GM19452 (cell line): ENCODE measurements around the gene ADAMTS2.

Experiments used
- ATAC-seq: cut with Tn5 transposase; IDR thresholded peaks from one replicate; pipeline ENCODE4 v1.9.1; 2021; ENCODE audit not compliant: unreplicated experiment

Gene ADAMTS2

DNA sequence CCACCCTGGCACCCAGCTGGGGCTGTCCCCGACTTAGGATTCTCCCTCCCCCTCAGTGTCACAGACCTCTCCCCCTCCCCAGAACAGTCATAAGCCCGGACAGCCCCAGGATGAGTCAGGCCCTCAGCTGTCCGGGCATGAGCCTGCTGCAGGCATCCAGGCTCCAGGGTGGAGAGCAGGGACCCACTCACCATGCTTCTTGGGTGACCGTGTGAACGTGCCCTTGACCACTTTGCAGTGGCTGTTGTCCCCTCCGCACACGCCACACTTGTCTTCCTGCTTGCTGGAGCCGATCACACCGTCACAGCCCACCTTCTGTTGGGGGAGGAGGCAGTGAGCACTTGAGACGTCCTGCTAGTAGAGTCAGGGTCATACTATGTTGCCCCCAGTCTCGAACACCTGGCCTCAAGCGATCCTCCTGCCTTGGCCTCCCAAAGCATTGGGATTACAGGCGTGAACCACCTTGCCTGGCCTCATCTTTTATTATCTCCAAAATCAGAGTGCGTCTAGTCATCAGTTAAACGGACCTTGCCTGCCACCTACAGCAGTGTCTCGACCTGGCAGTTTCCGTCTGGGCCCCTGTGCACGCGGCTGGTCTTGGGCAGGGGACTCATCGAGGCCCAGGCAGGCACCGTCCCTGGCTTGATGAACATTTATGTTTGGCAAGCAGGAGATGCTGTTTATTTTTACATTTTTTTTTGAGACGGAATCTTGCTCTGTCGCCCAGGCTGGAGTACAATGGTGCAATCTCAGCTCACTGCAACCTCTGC is 212.5 kb downstream of the ADAMTS2 start:
- no peak for ATAC-seq

DNA sequence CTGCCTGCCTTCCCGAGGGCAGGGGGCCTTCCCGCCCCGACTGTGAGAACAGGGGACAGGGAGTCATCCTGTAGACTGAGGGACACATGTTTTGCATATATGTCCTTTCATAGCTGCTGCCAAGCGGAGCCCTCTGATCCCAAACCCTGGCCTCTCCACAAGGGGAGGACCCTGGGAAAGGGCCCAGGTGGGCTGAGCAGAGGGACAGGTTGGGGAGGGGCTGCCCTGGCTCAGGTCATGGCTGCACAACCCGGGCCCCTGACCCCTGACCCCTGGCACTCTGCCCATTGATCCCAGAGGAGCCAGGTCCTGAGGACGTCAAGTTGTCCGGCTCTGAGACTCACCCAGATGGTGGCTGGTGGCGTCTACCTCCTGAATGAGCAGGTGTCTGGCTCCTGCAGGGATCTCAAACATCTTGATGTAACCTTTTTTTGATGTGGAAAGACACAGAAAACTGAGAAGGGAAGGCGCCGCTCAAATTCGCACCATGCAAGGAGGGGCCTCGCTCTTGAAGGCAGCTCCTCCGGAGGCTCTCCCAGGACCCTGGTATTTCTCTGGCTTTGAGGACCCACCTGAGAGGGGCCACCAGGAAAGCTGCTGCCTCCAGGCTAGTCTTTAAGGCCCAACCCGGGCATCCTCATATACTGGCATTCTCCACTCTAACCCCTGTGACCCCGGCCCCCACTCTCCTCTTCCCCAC is 213.2 kb downstream of the ADAMTS2 start:
- no peak for ATAC-seq

DNA sequence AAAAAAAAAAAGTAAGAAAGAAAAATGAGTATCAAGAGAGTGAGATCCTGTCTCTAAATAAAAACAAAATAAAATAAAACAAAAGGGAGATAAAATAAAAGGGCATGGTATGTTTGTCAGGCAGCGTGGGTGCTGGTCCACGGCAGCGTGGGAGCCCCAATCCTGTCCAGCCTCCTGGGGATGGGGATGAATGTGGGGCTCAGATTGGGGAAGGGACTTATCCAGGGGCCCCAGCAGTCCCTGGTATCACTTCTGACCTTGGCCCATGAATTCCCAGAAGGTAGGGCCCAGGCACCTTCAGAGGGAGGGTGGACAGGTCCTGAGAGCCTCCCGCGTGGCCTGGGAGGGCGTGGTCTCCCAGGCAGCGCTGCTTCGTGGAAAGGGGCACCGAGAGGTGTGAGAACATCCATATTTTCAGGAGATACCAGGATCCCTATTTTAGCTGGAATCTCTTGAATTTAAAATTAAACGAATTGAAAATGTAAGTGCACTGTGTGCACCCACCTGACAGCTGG is 213.9 kb downstream of the ADAMTS2 start:
- ATAC-seq, result no peak

DNA sequence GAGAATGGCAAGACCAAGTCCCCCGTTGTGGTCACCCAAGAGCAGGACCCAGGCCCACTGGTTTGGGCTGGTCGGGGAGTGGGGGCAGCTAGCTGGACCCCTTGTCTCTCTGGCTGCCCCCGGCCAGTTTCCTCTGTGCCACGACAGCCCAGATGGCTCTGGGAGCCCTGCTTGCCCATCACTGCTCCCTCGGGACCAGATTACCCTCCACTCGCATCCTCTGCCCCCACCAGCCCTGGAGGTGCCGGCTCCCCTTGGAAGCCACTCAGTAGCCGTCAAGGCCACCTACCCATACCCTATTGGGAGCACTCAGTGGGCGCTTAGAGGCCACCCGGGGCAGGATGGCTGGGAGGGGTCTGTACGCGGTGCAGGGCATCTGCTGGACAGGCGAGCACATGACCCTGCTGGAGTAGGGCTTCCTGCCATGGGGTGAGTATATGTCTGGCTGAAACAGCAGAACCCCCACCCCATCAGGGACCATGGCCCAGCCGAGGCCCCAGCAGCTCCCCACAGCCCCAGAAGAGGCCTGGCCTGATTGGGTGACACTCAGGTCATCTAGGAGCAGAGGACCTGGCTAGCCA is 215.1 kb downstream of the ADAMTS2 start:
- ATAC-seq, result no peak

DNA sequence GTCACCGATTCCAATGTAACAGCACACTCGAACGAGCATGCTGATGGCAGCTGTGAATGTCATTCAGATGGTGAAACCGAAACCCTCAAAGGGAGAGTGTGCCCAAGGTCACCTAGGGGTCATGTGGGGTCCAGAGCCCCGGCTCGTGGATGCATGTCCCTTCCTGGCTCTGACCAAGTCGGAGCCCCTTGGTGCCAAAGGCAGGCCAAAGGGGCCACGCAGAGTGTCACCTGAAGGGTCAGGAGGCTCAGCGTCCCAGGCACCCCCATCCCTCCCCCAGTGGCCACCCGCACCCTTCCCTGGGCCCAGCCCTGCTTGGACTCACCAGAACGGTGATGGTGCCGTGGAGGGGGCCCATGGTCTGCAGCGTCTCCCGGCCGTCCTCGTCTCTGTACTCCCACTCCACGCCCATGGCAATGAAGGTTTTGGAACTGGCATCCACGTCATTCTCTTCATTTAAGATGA is 215.6 kb downstream of the ADAMTS2 start:
- no peak for ATAC-seq

DNA sequence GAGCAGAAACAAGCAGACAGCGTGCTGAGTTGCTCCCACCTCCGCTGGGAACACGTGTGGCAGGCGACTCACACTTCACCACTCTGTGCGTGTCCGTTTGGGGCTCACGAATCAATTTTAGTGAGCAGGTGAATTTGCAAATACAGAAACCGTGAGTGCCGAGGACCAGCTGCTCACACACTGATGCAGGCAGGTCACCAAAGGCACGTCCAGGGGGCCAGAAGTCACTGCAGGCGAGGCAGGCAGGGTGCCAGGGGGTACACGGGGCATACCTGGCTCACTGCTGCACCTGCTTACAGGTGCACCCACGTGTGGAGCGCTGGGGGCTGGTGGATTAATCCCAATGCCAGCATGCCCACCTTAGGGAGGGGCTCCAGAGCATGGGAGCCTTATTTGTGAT is 216.3 kb downstream of the ADAMTS2 start:
- no peak for ATAC-seq

DNA sequence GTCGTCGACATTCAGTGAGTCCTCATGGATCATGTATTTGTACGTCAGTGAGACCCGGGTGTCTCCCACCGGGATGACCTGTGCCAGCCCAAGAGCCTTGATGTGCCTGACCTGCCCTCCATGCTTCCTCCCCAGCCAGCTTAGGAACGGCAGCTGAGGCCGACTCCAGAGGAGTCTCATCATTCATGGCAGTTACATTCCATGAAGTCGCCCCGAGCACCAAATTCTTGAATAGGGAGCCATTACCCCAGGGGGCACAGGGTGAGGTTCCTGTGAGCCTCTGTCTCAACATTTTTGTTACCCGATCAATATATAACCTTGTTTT is 217.3 kb downstream of the ADAMTS2 start:
- no peak for ATAC-seq

DNA sequence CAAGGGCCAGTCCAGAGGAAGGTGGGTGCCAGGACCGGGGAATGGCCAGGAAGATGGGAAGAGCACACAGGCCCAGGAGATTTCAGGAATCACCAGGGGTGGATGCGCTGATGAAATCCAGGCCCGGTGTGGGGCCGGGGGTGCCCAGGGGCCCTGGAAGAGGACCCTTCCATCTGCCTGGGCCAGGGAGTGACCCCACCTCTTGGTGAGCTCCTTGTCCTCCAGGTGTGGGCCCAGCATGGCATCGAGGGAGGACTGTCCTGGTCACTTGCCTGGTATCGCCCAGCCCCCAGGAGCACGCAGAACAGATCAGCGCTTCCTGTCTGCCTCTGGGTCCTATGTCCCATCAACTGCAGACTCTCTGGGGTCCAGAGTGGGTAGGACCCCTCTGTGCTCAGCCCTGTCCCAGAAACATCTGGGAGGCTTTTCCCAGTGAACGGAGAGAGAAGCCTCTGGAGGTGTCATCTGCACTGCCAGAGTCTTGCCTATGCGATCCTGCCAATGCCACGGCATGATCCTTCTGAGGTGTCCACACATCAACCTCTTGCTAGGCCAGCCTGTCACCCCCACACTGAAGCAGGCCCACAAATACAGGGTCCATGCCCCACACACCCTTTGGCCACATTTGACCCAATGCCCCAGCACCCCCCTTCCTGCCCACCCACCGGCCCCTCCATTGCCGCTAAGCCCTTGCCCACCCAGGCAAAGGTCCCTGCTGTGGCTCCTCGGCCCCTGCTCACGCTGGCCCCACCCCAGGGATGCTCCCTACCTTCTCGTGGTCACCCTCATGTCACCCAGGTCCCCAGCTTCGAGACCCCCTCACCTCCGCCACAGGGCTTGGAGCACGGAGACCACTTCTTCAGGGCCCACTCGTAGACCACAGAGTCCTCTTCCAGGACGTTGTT is 217.9 kb downstream of the ADAMTS2 start:
- no peak for ATAC-seq

DNA sequence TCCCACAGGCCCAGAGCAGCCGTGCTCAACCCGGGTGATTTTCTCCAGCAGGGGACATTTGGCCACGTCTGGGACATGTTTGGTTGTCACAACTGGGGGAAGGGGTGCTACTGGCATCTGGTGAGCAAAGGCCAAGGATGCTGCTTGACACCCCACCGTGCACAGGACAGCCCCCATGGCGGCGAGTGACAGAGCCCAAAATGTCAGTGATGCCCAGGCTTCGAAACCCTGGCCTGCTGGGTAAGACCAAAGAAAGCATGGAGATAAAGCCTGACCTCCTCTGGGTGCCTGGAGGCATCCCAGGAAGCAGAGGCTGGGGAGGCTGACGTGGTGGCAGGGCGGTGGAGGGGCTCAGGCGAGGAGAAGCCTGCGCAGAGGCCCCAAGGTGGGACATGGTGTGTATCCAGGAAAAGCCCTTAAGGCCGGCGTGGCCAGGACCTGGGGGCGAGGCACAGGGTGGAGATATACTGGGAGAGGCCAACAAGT is 218.7 kb downstream of the ADAMTS2 start:
- ATAC-seq, result no peak

DNA sequence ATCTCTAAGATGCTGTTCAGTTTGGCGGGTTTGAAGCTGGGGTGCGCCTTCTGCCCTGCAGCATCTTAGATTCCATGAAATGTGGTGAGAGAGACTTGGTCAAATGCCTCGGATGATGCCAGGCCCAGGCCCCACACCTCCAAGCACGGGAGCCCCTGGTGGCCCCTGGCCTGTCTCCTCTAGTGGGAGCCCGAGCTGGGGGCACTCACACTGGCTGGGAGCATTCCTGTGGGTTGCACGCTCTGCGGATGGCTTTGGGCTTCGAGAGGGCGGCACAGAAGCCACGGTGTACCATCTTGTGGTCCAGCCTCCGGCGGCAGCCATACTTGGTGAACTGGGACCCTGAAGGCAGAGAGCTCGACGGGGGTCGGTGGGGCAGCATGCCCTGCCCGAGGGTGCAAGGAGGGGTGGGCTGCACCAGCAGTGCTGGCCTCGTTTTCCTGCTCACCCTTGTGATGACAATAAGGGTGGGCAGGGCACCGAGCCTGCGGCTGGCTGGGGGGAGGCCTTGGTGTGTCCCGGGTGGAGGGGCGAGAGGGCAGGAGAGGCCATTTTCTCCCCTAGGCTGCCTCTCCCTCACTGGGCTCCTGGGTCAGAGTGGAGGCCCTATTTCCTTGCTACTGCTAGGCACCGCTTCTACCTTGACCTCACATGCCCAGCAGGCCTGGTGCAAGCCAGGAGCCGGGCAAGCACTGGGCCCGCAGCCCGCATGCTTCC is 219.3 kb downstream of the ADAMTS2 start:
- ATAC-seq, result no peak

DNA sequence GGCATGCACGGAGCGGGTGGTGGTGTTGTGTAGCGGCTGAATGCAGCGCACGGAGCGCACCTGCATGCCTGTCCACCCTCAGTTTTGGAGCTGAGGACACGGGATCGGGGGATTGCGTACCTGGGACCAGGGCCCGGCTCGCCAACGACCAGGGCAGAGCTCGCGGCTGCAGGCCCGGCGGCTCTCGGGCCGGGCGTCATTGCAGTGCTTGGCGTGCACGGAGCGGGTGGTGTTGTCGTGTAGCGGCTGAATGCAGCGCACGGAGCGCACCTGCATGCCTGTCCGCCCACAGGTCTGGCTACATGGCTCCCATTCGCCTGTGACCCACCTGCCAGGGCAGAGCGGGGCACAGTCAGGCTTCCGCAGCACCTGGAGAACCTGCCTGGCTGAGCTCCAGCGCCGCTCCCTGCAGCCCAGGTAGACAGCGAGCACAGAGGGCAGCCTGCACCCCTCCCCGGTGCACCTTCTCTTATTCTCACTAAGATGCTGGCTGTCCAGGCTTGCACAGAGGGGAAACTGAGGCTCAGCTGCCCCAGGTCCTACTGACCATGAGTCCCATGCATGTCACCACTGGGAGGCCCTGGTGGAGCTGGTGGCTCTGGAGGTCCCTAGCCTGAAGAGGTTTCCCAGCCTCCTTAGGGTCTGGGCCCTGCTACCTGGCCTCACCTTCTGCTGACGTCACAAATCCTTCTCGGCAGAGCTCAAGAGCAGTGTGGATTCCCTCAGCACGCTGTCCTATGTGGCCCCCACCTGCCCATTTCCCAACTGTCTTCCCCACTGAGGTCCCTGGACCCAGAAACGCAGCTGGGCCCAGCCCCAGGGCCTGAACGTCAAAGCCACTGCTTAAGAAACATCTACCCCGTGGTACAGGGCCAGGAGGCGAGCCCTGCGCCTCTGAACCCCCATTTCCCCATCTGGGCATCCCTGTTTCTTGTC is 220.1 kb downstream of the ADAMTS2 start:
- no peak for ATAC-seq

DNA sequence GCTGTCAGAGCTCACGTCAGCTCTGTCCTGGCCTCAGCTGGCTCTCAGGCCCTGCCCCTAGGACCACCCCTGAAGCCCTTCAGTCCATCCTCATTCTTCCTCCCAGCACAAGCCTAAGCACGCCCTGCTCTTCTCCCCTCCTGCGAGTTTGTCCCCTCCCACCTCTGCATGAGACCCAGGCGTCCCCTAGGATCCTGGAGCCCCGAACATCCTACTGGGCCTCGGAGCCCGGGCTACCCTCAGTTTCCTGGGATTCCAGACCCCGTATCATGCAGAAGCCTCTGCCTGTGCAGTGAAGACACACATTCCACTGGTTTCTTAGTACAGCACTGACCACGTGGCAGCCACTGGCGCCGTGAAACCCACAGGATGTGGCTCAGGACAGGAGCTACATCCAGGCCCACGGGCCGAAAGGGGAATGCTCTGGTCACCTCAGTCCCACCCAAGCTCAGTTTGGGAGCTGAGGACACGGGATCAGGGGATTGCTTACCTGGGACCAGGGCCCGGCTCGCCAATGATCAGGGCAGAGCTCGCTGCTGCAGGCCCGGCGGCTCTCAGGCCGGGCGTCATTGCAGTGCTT is 220.9 kb downstream of the ADAMTS2 start:
- no peak for ATAC-seq

DNA sequence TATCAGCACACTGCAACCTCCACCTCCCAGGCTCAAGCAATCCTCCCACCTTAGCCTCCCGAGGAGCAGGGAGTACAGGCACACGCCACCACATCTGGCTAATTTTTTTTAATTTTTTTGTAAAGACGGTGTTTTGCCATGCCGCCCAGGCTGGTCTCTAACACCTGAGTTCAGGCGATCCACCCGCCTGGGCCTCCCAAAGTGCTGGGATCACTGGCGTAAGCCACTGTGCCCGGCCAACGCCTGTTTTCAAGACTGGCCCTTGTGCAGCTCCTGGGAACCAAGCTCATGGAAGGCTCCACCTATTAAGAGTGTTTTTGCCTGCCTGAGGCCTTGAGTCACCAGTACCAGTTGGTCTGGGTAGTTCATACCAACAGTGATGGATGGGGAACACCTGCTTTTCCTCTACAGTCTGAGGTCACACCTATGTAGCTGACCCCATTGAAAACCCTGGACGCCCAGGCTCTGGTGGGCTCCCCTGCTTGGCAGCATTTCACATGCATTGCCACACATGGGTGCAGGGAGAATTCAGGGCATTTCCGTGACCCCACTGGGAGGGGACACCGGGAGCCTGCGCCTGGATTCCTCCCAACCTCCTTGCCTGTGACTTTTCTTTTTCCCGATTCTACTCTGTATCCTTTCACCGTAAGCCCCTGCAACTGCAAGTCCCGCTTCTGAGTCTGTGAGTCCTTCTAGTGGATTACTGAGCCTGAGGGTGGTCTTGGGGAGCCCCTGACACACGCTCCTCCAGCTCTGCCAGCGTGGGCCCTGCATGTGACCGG is 221.6 kb downstream of the ADAMTS2 start:
- no peak for ATAC-seq

DNA sequence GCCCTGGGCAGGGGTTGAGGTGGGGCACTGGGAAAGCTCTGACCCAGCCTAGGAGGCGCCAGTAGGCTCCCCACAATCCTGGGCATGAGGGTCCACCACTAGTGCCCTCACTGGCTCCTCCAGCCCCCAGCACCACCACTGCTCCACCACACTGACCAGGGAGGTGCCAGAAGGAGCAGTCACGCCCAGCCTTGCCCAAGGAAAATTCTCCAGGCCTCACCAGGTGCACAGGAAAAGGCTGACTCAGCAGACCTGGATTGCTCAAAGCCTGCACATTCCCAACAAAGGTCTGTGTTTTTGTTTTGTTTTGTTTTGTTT is 222.2 kb downstream of the ADAMTS2 start:
- ATAC-seq, result no peak

DNA sequence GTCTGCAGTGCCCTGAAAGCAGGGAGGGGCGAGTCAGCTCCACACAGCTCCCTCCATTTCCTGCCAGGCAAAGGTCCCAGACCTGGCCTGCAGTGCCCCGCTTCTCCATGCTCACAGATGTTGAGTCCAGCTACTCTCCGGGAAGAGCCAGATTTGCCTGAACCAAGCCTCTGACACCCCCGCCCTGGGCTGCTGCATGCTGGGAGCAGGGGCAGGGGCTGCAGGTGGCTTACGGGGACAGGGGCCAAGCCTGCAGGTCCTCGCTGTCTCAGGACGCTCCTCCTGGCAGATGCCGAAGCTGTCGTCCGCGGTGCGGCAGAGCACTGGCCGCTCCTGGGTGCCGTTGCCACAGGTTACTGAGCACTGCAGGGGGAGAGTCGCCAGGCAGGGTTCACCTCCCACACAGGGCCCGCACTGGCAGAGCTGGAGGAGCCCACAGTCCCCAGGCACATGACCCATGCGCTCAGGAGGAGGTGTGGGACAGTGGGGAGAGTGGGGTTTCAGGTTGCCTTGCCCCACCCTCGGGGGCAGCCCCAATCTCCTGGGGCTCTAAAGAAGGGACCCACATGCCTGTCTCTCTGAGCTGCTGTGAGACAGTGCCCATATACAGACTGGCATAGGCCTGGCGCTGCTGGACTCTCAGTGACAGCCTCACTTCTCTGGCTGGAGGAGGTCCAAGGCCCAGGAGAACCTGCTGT is 222.7 kb downstream of the ADAMTS2 start:
- no peak for ATAC-seq

DNA sequence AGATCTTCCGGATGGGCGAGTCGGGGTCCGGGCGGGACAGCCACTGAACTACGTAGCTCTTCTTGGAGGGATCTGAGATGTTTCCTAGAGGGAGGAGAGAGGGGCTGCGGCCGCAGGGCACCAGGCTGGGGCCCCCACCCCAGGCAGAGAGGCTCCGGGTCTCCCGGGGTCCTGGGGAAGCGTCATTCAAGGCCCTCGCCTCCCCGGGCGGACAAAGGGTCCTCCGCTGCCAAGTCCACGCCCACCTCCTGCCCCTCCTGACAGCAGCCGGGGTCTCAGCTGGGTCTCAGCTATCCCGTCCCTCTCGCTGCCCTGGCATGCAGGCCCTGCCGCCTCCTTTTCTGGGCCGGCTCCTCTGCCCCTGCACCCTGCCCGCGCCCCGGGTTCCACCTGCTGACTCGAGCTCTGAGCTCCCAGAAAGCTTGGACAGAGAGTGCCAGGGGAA is 223.6 kb downstream of the ADAMTS2 start:
- no peak for ATAC-seq

DNA sequence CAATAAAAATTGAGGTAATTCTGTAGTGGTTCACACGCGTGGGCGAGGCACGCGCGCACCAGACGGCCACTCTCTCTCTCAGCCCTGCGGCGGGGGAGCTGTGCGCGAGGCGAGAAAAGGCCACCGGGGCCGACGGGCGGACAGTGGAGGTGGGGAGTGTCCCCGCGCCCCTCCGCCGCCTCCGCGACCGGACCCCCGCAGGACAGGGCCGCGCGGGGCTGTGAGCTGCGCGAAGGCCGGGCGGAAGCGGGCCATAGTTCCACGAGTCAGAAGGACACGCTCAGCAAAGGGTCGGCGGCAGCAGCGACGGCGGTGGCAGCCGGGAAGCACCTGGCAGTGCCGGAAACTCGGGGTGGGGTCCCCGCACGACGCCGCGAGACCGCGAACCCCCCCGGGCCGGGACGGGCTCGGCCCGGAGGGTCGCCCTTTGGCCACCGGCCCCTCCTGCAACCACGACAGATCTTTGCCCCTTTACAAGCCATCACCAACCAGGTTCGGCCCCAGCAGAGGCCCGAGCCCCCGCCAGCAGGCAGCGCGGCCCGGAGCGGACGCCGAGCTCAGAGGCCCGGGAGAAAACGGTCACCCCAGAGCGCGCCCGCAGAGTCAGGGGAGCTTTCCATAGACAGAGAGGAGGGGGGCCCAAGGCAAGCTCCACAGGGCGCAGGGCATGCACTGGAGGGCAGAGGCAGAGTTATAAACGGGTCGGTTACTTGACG is 224.2 kb downstream of the ADAMTS2 start:
- no peak for ATAC-seq
